Measurements from ENCODE around the gene CENPQ.

DNA sequence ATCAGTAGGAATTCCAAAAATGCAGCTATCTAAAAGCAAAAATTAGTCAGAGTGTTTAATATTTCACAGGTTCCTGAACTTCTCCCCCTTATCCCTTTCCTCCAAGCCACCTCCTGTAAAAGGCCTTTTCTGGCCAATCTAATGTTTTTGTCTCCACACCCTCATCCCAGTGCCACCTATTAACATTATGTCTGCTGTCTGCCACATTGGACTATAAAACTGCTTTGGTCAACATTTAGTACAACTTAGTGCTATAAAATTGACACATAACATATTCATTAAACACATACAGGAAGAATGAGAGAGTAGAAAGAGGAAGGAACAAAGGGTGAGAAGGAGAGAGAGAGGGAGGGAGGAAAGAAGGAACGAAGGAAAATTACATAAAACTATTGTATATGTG is 47.8 kb upstream of the CENPQ start:
- TF ChIP-seq POLR2A (IDR thresholded peaks at IDR 0.05), result no peak
- TF ChIP-seq, protein P1, sequence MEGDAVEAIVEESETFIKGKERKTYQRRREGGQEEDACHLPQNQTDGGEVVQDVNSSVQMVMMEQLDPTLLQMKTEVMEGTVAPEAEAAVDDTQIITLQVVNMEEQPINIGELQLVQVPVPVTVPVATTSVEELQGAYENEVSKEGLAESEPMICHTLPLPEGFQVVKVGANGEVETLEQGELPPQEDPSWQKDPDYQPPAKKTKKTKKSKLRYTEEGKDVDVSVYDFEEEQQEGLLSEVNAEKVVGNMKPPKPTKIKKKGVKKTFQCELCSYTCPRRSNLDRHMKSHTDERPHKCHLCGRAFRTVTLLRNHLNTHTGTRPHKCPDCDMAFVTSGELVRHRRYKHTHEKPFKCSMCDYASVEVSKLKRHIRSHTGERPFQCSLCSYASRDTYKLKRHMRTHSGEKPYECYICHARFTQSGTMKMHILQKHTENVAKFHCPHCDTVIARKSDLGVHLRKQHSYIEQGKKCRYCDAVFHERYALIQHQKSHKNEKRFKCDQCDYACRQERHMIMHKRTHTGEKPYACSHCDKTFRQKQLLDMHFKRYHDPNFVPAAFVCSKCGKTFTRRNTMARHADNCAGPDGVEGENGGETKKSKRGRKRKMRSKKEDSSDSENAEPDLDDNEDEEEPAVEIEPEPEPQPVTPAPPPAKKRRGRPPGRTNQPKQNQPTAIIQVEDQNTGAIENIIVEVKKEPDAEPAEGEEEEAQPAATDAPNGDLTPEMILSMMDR (IDR thresholded peaks at IDR 0.05), result no peak

All from ovary (tissue), 3 donors.